Activated T-helper 1 cell treated with anti-CD3 and anti-CD28 coated beads, Interleukin-2, amount 50 U/mL, for 16 hours (primary cell): ENCODE data around the gene TRPC5OS.

ENCODE experiments used
- DNase-seq, 2 donors: peaks; one replicate each; pipeline ENCODE4 v3.0.0-alpha.2; 2020; ENCODE audit warnings: low read depth in 1 of 2, low spot score in 1 of 2

TRPC5OS gene

DNA sequence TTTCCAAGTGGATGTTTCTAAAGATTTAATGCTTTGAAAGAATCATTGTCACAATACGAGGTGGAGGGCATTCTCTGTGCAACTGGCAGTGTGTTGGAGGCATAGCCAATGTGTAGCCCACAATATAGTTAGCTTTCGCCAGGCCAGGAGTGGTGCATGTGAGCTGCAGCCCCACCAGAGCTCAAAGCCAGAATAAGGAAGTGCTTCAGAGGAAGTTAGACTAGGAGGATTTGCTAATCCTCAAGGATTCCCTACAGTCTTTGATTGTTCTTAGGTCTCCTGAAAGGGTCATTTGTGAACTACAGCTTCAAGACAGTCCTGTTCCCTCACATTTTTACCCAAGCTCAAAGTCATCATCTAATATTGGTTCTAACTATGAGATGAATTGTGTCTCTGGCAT lies 16.4 kb downstream of the TRPC5OS start:
- DNase-seq = no peak

DNA sequence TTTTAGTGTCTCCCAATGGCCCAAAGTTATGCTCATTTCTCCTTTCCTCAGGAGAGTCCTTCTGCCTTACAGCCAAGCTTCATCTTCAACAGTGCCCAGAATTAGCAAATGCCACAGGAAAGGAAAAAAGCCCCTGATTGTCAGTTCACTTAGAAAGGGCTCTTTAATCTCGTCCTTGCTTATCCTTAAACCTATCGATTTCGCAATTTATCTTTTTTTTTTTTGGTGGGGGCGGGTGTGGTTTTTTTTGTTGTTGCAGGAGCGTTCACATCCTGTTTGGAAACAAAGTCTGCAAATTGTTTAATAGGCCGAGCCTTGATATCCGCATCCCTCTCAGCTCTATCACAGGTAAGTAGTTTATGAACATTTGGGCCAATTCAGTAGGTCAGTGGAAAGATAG lies 20.2 kb downstream of the TRPC5OS start:
- DNase-seq = no peak

- DNase-seq = no peak
These were observed 38.6 kb downstream of the TRPC5OS start for GRCh38 chrX:111914398-111915090.

DNA sequence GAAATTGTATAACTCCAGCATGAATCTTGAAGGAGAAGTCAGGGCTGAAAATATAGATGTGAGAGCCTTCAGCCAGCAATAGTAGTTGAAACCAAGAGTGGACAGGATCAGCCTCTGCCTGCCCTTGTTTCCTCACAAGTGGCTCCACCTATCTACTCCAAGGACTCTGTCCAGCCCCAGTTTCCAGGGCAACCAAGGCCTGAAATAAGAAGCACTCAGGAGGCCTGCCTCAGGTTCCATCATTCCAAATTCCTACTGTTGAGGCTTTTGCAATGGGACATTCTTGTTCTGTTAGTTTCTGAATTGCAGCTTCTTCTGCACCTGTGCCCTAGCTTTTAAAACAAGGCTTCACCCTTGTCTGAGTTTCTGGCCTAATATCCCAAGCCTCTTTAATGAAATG lies 41.6 kb downstream of the TRPC5OS start:
- no peak for DNase-seq

- DNase-seq = no peak
These were observed 52.5 kb downstream of the TRPC5OS start for GRCh38 chrX:111928456-111928855.
